ENCODE data around the gene CNPY1. TPM values are rescaled to one million over a fixed set of nuclear protein-coding genes. Genes with fewer than 3 reads are reported as not detected.

CNPY1 gene
- total and polyA plus RNA-seq, 2 of the 8 experiments (the other 6 are each of a cell fraction or from before 2014, with no cell fraction given) = not detected

GRCh38 chr7:155574556-155575290 is 28.4 kb upstream of the CNPY1 start:
- Histone ChIP-seq H2BK15ac (ENCODE audit: low read length) (no peak overlapping the region), H2BK12ac (ENCODE audit: low read depth, low read length) (no peak overlapping the region), H3K4ac (replicated peaks; ENCODE audit: insufficient read length, low read depth, low read length) (no peak overlapping the region), H3K36me3 (ENCODE audit: control insufficient read depth in 2 of 4, insufficient read depth in 4 of 4, low read length in 3 of 4) (no peaks in the 10 kb centered on the region), H4K20me1 (replicated peaks in 1 of 2; ENCODE audit: control insufficient read depth in 1 of 2, insufficient read depth in 2 of 2, low read length in 2 of 2) (no peaks in the 10 kb centered on the region), H3K18ac (ENCODE audit: extremely low read depth, low read length) (no peak overlapping the region), H4K8ac (ENCODE audit: extremely low read depth, insufficient read depth, low read length) (no peak overlapping the region), H2BK120ac (replicated peaks; ENCODE audit: low read depth, low read length) (no peak overlapping the region), H3K79me1 (ENCODE audit: low read depth, low read length) (no peaks in the 10 kb centered on the region; the same call in 1 of the 2 replicates), H3K56ac (replicated peaks; ENCODE audit: insufficient read length, low read depth, low read length) (no peak overlapping the region), H2AK5ac (ENCODE audit: low read depth, low read length) (no peak overlapping the region), H2BK20ac (ENCODE audit: low read length) (no peak overlapping the region), H2AFZ (ENCODE audit: low read length) (no peak overlapping the region), H4K5ac (ENCODE audit: insufficient read length, low read depth, low read length) (no peak overlapping the region), H2BK5ac (ENCODE audit: low read depth, low read length) (no peak overlapping the region), H3K4me3 (ENCODE audit: extremely low read depth in 1 of 4, insufficient read depth in 2 of 4, low read depth in 3 of 4, low read length in 4 of 4) (no peak overlapping the region), H3K27ac (ENCODE audit: low read depth, low read length) (no peak overlapping the region), H4K91ac (replicated peaks; ENCODE audit: insufficient read length, low read length) (no peak overlapping the region), H3K23ac (ENCODE audit: insufficient read length) (no peak overlapping the region), H3K9me3 (ENCODE audit: insufficient read depth in 2 of 2, low read depth in 1 of 2, low read length in 1 of 2) (no peaks in the 10 kb centered on the region), H3K4me1 (replicated peaks in 1 of 4; ENCODE audit: control insufficient read depth in 3 of 4, insufficient read depth in 4 of 4, low read length in 3 of 4) (peaks cover 0 to 2% (median 0%) of the 10 kb centered on the region in 4 experiments; a peak in 1 of 7 replicates), H3K9ac (replicated peaks in 1 of 4; ENCODE audit: extremely low read depth in 1 of 4, low read depth in 3 of 4, low read length in 3 of 4) (no peak overlapping the region), H3K14ac (ENCODE audit: insufficient read length) (no peak overlapping the region), H3K23me2 (ENCODE audit: low read depth, low read length) (no peaks in the 10 kb centered on the region), H3K27me3 (replicated peaks in 1 of 4; ENCODE audit: control insufficient read depth in 3 of 4, extremely low read depth in 1 of 4, insufficient read depth in 3 of 4, low read length in 3 of 4) (no peaks in the 10 kb centered on the region), H3K79me2 (ENCODE audit: control insufficient read depth in 1 of 2, insufficient read depth in 2 of 2, low read length in 2 of 2) (no peaks in the 10 kb centered on the region), H3K4me2 (ENCODE audit: insufficient read depth in 1 of 2, low read depth in 2 of 2, low read length in 2 of 2) (no peak overlapping the region)
- CTCF ChIA-PET (ENCODE audit: partially characterized antibody) = interaction anchor here (1.1 kb wide), 1 partner anchor 9 kb away, joined by 3 read pairs; no protein-coding TSS in a partner anchor
- no peak for FAIRE-seq
- no peak for DNase-seq (ENCODE audit: low read depth in 1 of 2, low spot score in 2 of 2)
- no peak for TF ChIP-seq HDAC2 (IDR thresholded peaks at IDR 0.05; ENCODE audit: borderline replicate concordance in 1 of 2, low read depth in 2 of 2, low read length in 2 of 2)
- TF ChIP-seq TAF1 (IDR thresholded peaks at IDR 0.05; ENCODE audit: low read depth, low read length) = no peak
- no peak for TF ChIP-seq KDM5A (IDR thresholded peaks at IDR 0.05; ENCODE audit: low read length)
- no peak for TF ChIP-seq TAF7 (optimal IDR thresholded peaks at IDR 0.05; ENCODE audit: borderline replicate concordance, low read depth, low read length)
- TF ChIP-seq SP1 (IDR thresholded peaks at IDR 0.05; ENCODE audit: low read depth, low read length) = no peak
- no peak for TF ChIP-seq HDAC6 (IDR thresholded peaks at IDR 0.05; ENCODE audit: low read depth, low read length)
- TF ChIP-seq POU5F1 (IDR thresholded peaks at IDR 0.05; ENCODE audit: low read depth, low read length) = no peak
- TF ChIP-seq POLR2AphosphoS5 (IDR thresholded peaks at IDR 0.05; ENCODE audit: low read depth, low read length) = no peak
- no peak for TF ChIP-seq KDM1A (IDR thresholded peaks at IDR 0.05; ENCODE audit: borderline replicate concordance, low read length)
- TF ChIP-seq CEBPB (IDR thresholded peaks at IDR 0.05; ENCODE audit: low read depth, low read length) = no peak
- TF ChIP-seq CHD1 (IDR thresholded peaks at IDR 0.05; ENCODE audit: low read depth, low read length) = no peak
- POLR2A ChIA-PET (ENCODE audit: partially characterized antibody) = no interaction called here
- WGBS, 2 experiments (ENCODE audit: extremely low coverage in 1 of 2, insufficient coverage in 1 of 2, insufficient read length in 1 of 2, insufficient replicate concordance in 2 of 2, low coverage in 1 of 2, low lambda C conversion rate in 2 of 2, missing lambda C conversion rate in 1 of 2) = 89% methylated on average over 10 of the region's 10 CpGs; no CpG with 5 or more reads in 1 of the 2 experiments

Measured in H1 (cell line).